Transverse colon (tissue), 4 donors: ENCODE measurements around the gene PGGHG.

ENCODE experiments used
- CTCF ChIP-seq, 5 experiments: fragments of 200-600 bp in 3 of 5; fragments of 450-650 bp in 2 of 5; sonication (generic) in 3 of 5; IDR thresholded peaks; 1 replicate in 2 of 5; 2 replicates in 3 of 5; pipeline ENCODE4 v1.5.1; 2016 to 2017; ENCODE audit warnings: antibody characterized with exemption in 5 of 5, inconsistent platforms in 3 of 5, mild to moderate bottlenecking in 2 of 5, moderate library complexity in 1 of 5
- POLR2A ChIP-seq: fragments of 450-650 bp; IDR thresholded peaks from one replicate; pipeline ENCODE4 v1.6.1; 2016; ENCODE audit warnings: antibody characterized with exemption, mild to moderate bottlenecking, moderate library complexity
- POLR2AphosphoS5 ChIP-seq, 3 donors: sonication (generic); formaldehyde crosslinking; IDR thresholded peaks; one replicate each; pipeline ENCODE4 v1.6.1; 2016; ENCODE audit warnings: antibody characterized with exemption in 3 of 3

- TF ChIP-seq CTCF (IDR thresholded peaks at IDR 0.05) (no peak), POLR2A (no peak), POLR2AphosphoS5 (IDR thresholded peaks at IDR 0.05) (no peak)
Measured at GRCh38 chr11:299951-300735, 11.2 kb downstream of the PGGHG start.
